Middle frontal gyrus (tissue), 1 donor: ENCODE measurements around the gene NR1H3.

Experiments
- DNase-seq: peaks from one replicate; pipeline ENCODE4 v3.0.0-alpha.2; 2015; ENCODE audit warnings: low spot score; ENCODE audit errors: extremely low spot score

NR1H3 gene

GRCh38 chr11:47269829-47270305, 12.1 kb downstream of the NR1H3 start, which contains the start of gene MADD:
MADD (plus strand) TSS chr11:47270133.
- DNase-seq = peak; percentile 85

DNA sequence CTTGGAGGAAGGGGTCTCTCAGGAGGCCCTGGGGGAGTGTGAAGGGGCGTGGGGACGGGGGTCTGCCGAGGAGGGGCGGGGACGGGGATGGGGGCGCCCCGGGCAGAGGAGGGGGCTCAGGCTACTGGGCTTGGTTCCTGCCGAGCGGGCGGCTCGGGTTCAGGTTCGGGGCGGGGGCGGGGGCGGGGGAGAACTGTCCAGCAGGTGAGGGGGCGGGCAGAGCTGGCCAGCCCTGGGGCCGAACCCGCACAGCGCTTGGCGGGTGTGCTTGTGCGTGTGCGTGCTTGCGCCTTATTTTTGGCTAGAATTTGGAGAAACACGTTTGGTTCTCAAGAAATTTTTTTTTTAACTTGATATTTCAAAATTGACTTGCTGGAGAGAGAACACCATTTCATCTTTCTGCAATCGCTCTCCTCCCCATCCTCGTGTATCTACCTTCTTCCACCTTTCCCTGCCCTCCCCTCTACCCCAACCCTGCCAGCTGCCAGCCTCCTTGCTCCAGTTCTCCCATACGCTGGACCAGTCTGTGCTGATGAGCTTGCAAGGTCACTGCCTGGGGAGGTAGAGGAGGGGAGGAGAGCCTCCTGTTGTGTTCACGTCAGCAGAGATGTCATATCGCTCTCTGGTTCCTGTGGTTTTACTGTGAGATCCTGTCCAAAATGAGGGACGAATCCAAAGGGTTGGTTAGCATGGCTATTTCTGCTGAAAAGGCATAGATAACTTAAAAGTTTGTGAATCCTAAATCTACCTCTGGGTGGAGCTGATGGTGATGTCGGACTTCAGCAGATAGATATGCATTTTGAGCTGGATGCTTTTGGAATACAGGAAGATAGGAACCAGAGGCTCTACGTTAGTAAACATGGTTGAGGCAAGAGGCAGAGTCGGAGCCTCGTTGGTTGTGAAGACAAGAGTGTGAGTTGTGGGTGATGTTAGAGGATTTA, 12.8 kb downstream of the NR1H3 start:
- DNase-seq = peak; percentile 35

- no peak for DNase-seq
These were observed 13.5 kb downstream of the NR1H3 start for GRCh38 chr11:47271328-47271727.

DNA sequence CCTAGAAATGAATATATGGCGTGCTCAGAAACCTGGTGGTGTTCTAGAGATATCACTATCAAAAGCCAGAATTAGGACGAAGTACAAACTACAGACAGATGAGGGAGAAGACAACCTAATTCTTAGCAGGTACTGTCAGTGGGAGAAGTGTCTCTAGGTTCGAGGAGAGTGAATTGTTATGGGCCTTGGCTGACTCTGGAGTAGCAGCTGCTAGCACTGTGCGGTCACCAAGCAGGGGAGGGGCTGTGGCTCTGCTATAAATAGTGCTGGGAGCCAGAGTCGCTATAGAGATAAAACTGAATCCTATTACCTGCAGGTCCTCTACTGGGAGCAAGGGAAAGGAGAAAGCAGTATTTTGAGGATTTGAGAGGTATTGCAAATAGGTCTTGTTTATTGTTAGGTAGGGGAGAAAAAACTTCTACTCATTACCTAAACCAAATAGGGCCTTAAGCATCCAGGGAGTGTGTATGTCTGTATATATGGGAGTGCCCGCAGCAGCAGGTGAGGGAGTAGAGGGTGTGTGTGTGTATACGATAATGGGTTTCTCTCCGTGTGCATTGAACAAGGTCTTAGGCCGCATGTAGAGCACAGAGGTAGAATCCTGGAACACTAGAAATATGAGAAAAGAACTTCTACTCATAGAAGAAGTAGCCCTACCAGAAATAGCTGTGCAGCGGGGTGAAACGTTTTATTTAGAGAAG, 14.3 kb downstream of the NR1H3 start:
- no peak for DNase-seq

GRCh38 chr11:47272706-47273105, 14.9 kb downstream of the NR1H3 start:
- no peak for DNase-seq

DNA sequence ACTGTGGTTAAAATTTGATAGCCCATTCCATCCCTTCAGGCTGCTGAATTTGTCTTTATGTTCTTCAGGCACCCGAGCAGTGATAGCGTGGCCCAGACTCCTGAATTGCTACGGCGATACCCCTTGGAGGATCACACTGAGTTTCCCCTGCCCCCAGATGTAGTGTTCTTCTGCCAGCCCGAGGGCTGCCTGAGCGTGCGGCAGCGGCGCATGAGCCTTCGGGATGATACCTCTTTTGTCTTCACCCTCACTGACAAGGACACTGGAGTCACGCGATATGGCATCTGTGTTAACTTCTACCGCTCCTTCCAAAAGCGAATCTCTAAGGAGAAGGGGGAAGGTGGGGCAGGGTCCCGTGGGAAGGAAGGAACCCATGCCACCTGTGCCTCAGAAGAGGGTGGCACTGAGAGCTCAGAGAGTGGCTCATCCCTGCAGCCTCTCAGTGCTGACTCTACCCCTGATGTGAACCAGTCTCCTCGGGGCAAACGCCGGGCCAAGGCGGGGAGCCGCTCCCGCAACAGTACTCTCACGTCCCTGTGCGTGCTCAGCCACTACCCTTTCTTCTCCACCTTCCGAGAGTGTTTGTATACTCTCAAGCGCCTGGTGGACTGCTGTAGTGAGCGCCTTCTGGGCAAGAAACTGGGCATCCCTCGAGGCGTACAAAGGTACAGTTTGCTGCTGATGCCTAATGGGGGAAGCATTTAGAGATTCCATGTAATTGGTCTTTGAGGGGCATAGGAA, 16.9 kb downstream of the NR1H3 start:
- no peak for DNase-seq

DNA sequence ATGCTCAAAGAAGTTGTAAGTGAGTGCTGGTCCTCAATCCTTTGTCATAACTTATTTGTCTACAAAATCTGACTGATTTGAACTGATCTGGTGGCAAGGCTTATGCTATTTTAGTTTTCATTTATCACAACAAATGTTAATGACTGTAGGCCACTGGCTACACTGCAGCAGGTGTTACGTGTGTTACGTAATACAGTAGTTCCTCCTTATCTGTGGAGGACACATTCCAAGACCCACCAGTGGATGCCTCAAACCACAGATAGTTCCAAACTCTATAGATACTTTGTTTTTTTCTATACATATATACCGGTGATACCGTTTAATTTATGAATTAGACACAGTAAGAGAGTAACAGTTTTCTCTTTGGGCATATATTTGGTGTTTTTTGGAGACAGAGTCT, 19.1 kb downstream of the NR1H3 start:
- DNase-seq = no peak

- no peak for DNase-seq
These were observed 20.3 kb downstream of the NR1H3 start for GRCh38 chr11:47278058-47278457.

DNA sequence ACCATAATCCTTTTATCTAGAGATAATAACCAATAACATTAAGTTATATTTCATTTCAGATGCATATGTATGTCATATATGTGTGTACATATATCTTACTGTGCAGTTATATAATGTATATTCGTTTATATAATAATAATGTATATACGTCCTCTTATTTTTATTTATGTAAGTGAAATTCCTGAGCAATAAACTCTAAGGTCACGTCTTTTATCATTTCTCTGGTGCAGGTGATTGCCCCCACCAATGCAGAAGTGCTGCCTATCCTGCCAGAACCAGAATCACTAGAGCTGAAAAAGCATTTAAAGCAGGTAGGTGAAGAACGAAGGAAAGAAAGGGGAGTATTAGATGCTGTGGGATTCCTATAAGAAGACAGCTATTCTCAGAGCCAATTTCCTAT, 21.0 kb downstream of the NR1H3 start:
- no peak for DNase-seq

DNA sequence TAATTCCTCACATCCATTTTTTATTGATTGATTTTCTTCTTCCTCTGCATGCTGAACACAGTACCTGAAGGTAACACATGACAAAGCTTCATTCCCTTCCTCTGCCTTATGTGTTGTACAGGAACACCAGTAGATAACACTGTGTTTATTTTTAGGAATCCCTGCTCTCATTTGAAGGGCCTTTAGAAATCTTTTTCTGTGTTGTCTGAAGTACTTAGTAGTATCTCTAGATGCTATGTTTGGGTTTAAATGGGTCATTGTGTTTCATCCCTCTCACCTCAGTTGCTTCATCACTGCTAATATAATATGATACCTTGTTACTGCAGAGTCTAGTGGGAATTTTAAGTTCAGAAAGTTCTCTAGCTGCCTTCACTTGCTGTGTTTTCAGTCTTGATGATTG, 22.3 kb downstream of the NR1H3 start:
- DNase-seq = no peak

DNA sequence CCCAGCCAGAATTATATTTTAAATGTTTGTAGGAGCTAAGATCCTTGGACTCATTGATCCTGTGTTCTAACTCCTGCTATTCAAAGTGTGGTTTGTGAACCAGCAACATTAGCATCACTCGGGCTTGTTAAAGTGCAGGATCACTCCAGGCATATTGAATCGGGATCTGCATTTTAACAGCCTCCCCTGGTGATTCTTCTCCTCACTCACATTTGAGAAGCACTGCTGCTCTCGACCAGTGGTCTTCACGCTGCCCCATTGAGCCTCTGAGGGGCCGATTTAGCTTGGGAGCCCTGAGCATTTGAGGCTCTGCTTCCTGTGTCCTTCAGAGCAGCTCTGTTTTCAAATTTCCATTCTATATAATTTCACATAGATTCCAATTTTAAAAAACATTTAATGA, 23.1 kb downstream of the NR1H3 start:
- no peak for DNase-seq

DNA sequence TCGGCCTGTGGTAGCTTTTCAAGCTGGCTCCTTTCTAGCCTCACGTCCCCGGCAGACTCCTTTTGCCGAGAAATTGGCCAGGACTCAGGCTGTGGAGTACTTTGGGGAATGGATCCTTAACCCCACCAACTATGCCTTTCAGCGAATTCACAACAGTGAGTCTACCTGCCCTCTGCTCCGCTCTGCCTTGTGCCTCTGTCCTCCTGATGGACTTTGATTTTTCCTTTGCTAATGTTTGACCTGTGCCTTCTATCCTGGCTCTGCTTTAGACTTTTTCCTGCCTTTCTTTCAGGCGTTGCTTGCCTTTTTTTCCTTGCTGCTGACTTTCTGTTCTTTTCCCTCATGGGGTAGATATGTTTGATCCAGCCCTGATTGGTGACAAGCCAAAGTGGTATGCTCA, 24.7 kb downstream of the NR1H3 start:
- DNase-seq = no peak

DNA sequence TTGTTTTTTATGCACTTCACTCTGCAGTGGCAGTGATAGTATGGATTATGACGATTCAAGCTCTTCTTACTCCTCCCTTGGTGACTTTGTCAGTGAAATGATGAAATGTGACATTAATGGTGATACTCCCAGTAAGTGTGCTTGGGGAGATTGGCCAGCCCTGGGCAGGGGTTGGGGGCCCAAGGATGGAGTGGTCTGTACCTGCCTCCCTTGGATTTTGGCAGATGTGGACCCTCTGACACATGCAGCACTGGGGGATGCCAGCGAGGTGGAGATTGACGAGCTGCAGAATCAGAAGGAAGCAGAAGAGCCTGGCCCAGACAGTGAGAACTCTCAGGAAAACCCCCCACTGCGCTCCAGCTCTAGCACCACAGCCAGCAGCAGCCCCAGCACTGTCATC, 26.4 kb downstream of the NR1H3 start:
- no peak for DNase-seq

- no peak for DNase-seq
These were observed 28.4 kb downstream of the NR1H3 start for GRCh38 chr11:47285969-47286770.

DNA sequence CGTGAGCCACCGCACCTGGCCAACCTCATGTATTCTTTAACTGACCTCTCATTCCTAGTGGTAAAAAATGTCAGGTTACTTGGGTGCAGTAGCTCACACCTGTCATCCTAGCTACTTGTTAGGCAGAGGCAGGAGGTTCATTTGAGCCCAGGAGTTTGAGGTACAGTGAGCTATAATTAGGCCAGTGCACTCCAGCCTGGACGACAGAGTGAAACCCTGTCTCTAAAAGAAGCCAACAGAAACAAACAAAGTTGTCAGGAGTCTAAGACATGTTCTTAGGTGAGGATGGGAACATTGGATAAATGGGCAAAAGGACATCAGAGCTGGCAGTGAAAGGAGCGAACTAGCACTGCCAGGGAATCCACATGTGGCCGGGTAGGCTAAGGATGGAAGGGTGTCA, 30.3 kb downstream of the NR1H3 start:
- DNase-seq = no peak

- DNase-seq = no peak
These were observed 32.1 kb downstream of the NR1H3 start for GRCh38 chr11:47289856-47290255.

DNA sequence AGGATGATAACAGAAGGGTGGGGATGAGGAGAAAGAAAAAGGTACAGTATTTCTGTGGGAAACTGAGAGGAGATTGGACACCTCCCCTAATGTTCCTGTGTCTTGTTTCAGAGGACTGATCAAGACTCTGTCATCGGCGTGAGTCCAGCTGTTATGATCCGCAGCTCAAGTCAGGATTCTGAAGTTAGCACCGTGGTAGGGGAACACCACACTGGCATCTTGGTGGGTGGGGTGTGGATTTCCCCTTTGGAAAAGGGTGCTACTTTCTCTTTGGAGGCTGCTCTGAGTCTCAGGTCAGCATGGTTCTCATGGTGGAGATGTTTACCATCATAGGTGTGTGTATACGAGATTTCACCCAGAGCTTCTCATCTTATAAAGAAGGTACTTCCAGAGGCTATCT, 37.6 kb downstream of the NR1H3 start:
- DNase-seq = no peak

DNA sequence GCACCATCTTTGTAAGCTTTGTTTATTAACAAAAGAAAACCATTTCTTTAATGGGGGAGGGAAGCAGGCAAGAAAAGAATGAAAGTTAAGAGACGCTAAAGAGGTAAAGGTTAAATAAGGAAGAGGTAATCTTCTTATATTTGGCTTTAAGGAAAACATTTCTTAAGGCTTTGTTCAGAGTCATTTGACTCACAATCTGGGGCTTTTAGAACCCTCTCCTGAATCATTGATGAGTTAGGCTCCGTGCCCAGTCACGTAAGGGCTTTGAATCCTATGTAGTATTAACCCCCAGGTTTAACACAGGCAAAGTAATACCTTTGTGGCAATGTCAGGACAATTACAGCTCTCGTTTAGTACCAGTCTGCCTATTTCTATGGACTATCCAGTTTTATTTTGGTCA, 38.2 kb downstream of the NR1H3 start:
- DNase-seq = no peak

GRCh38 chr11:47299078-47299477, 41.3 kb downstream of the NR1H3 start:
- DNase-seq = no peak

DNA sequence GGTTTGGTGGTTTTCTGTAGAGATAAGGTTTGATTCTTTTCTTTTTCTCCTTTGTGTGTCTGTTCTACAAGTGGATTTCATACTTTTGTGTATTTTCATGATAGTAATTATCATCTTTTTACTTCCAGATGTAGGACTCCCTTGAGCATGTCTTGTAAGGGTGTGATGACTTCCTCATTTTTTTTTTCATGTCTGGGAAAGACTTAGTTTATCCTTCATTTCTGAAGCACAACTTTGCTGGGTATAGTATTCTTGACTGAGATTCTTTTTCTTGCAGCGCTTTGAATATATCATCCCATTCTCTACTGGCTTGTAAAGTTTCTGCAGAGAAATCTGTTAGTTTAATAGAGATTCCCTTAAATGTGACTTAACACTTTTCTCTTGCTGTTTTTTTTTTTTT, 45.1 kb downstream of the NR1H3 start:
- DNase-seq = no peak
